HepG2 (cell line): ENCODE data around the gene OR4F17. TPM values are rescaled to one million over a fixed set of nuclear protein-coding genes. Genes with fewer than 3 reads are reported as not detected.
"Not testable (repeated sequence)": the region's sequence is repeated elsewhere in the genome, so short reads cannot be mapped to it uniquely, and the experiment has no call there.

ENCODE experiments used
- ATAC-seq: fragments of 200-7000 bp; cut with Tn5 transposase; 3 replicates; pipeline ENCODE4 v1.9.1; 2020; ENCODE audit warnings: mild to moderate bottlenecking, moderate library complexity
- BruUV-seq: library from RNA; stranded (reverse); fragments of 400-500 nt; replicated peaks from 2 replicates; lab custom pipeline; 2021; lab: Mats Ljungman, UMichigan
- CTCF ChIA-PET: fragments of 300-600 bp; formaldehyde crosslinking; extraction: SDS; loops from one replicate; lab custom pipeline; 2021; ENCODE audit warnings: low total read pairs, inconsistent platforms, low intra/inter-chr PET ratio; lab: Yijun Ruan, JAX
- POLR2A ChIA-PET: fragments of 350-600 bp; sonication (Branson Sonifier 250); formaldehyde crosslinking; loops from one replicate; lab custom pipeline; 2020; ENCODE audit warnings: antibody characterized with exemption, inconsistent platforms; lab: Yijun Ruan, JAX
- DNase-seq: peaks from one replicate; pipeline ENCODE4 v3.0.0-alpha.2; 2015; ENCODE audit warnings: low spot score
- FAIRE-seq: peaks from 3 replicates; lab custom pipeline; 2011; peaks lifted over from hg19 to GRCh38; lab: Jason Lieb, UNC
- H2AFZ ChIP-seq: one replicate; pipeline ENCODE4 v1.6.1; 2011; ENCODE audit warnings: low read length, inconsistent platforms
- H3K27ac ChIP-seq: fragments of 300-600 bp; 3 replicates; pipeline ENCODE4 v1.8.0; 2011; ENCODE audit warnings: mixed run types, mild to moderate bottlenecking, mixed read lengths, low read length, inconsistent platforms; ENCODE audit not compliant: insufficient read depth; ENCODE audit errors: extremely low read length
- H3K27me3 ChIP-seq, 2 experiments: fragments of 200-600 bp in 1 of 2; 2 replicates in 1 of 2; 3 replicates in 1 of 2; pipeline versions ENCODE4 v1.6.0 to v1.8.0; 2011; ENCODE audit warnings: low read length in 2 of 2, mild to moderate bottlenecking in 2 of 2, moderate library complexity in 2 of 2, inconsistent platforms in 1 of 2; ENCODE audit not compliant: insufficient read depth in 2 of 2, control insufficient read depth in 1 of 2
- H3K36me3 ChIP-seq, 2 experiments: fragments of 200-600 bp in 1 of 2; replicated peaks in 1 of 2; 2 replicates in 1 of 2; 3 replicates in 1 of 2; pipeline versions ENCODE4 v1.5.1 to v1.8.0; 2011; ENCODE audit warnings: low read length in 2 of 2, inconsistent platforms in 1 of 2; ENCODE audit not compliant: insufficient read depth in 2 of 2, control insufficient read depth in 1 of 2
- H3K4me1 ChIP-seq: 2 replicates; pipeline ENCODE4 v1.5.1; 2012; ENCODE audit warnings: low read length, inconsistent platforms; ENCODE audit not compliant: insufficient read depth
- H3K4me2 ChIP-seq: 2 replicates; pipeline ENCODE4 v1.6.0; 2011; ENCODE audit warnings: low read depth, low read length, inconsistent platforms
- H3K4me3 ChIP-seq, 3 experiments: fragments of 200-600 bp in 1 of 3; sonication (generic), shearing (Covaris generic) in 1 of 3; replicated peaks in 1 of 3; 2 replicates each; pipeline ENCODE4 v1.5.1; 2011 to 2016; ENCODE audit warnings: low read length in 3 of 3, inconsistent platforms in 2 of 3, low read depth in 2 of 3, mild to moderate bottlenecking in 2 of 3, control low read depth in 1 of 3, mixed read lengths in 1 of 3; ENCODE audit not compliant: insufficient read depth in 1 of 3
- H3K79me2 ChIP-seq: one replicate; pipeline ENCODE4 v1.6.1; 2011; ENCODE audit warnings: low read length, inconsistent platforms; ENCODE audit not compliant: insufficient read depth
- H3K9ac ChIP-seq: 2 replicates; pipeline ENCODE4 v1.6.0; 2011; ENCODE audit warnings: mild to moderate bottlenecking, low read depth, low read length, inconsistent platforms; ENCODE audit not compliant: insufficient read depth
- H3K9me3 ChIP-seq: 2 replicates; pipeline ENCODE4 v1.5.1; 2012; ENCODE audit warnings: mild to moderate bottlenecking, low read length
- H4K20me1 ChIP-seq: 2 replicates; pipeline ENCODE4 v1.6.0; 2011; ENCODE audit warnings: inconsistent platforms, mild to moderate bottlenecking, low read length, moderate library complexity; ENCODE audit not compliant: insufficient read depth
- WGBS: methylation state at CpG from one replicate; pipeline ENCODE4 v1.1.6; 2017; ENCODE audit warnings: low lambda C conversion rate; 5-methylcytosine and 5-hydroxymethylcytosine counted together
- in situ Hi-C: cut with HindIII; loops from 2 replicates; pipeline ENCODE4 v1.10.0; 2017; ENCODE audit warnings: low pct_unique_long_range_greater_than_20kb; ENCODE audit not compliant: extremely low pct_ligation_motif_present
- intact Hi-C: fragments of 100-400 bp; cut with micrococcal nuclease; formaldehyde crosslinking; loops from one replicate; pipeline ENCODE4 v1.10.0; 2022; ENCODE audit not compliant: unreplicated experiment
- polyA plus RNA-seq, 8 experiments: library from polyadenylated mRNA; depleted of rRNA in 3 of 8; stranded (reverse) in 7 of 8; unstranded in 1 of 8; fragments of >200 nt; fragmentation: Illumina TruSeq in 4 of 8; extraction: Trizol in 4 of 8; gene quantifications; 2 replicates each; pipeline versions ENCODE4 v1.2.1 to v1.2.3, GENCODE V29; 2011 to 2016; ENCODE audit warnings: low read depth in 4 of 8, missing spikeins in 1 of 8, mixed read lengths in 1 of 8; ENCODE audit not compliant: insufficient read depth in 1 of 8
- total RNA-seq, 5 experiments: library from RNA; depleted of rRNA; stranded (reverse); fragments of >200 nt; fragmentation: Illumina TruSeq; extraction: Trizol; gene quantifications; 2 replicates each; pipeline ENCODE4 v1.2.3, GENCODE V29; 2016; ENCODE audit warnings: low read depth in 1 of 5

OR4F17 gene
- total and polyA plus RNA-seq, 2 of the 13 experiments (the other 11 are each of a cell fraction or from before 2014, with no cell fraction given): not detected

GRCh38 chr19:120443-121140 lies 13.7 kb downstream of the OR4F17 start:
- intact Hi-C loops, FAIRE-seq, H3K36me3 ChIP-seq, in situ Hi-C loops, H3K27ac ChIP-seq, ATAC-seq, H4K20me1 ChIP-seq, H3K4me2 ChIP-seq, H3K9ac ChIP-seq, BruUV-seq, H2AFZ ChIP-seq, H3K9me3 ChIP-seq, POLR2A ChIA-PET, H3K4me3 ChIP-seq, CTCF ChIA-PET, DNase-seq, H3K79me2 ChIP-seq, H3K27me3 ChIP-seq, H3K4me1 ChIP-seq: not testable (repeated sequence)
- no CpG with 5 or more reads among the region's 5 CpGs for WGBS

Other genes with a start within 250 kb of the OR4F17 start
- not detected in 2 replicates for gene PLPP2, start 184.3 kb downstream of the OR4F17 start, total RNA-seq (2016; rRNA removed; fragmentation: Illumina TruSeq; extraction: Trizol)
- gene PLPP2, start 184.3 kb downstream of the OR4F17 start, polyA plus RNA-seq (2011; rRNA removed): not detected in 2 replicates
- gene MIER2, start 237.7 kb downstream of the OR4F17 start, total RNA-seq (2016; rRNA removed; fragmentation: Illumina TruSeq; extraction: Trizol): 7.9 and 9.6 TPM in 2 replicates
- gene MIER2, start 237.7 kb downstream of the OR4F17 start, polyA plus RNA-seq (2011; rRNA removed): 22.9 and 25.7 TPM in 2 replicates